HCT116 (cell line): ENCODE data around the gene MLC1. TPM values are rescaled to one million over a fixed set of nuclear protein-coding genes. Genes with fewer than 3 reads are reported as not detected.
A peak's percentile ranks its signal among the peaks of the same experiment; 100 is the strongest.

ENCODE experiments used
- ATAC-seq: fragments of 200-7000 bp; cut with Tn5 transposase; 2 replicates; pipeline ENCODE4 v1.9.1; 2020; ENCODE audit warnings: mild to moderate bottlenecking, moderate library complexity
- BruUV-seq: library from RNA; stranded (reverse); fragments of 400-500 nt; replicated peaks from 2 replicates; lab custom pipeline; 2021; lab: Mats Ljungman, UMichigan
- CTCF ChIA-PET: fragments of 300-600 bp; sonication (Branson Sonifier 250); formaldehyde crosslinking; loops from one replicate; lab custom pipeline; 2021; ENCODE audit warnings: antibody characterized with exemption; lab: Charles Lee
- POLR2A ChIA-PET: fragments of 300-600, 350-600 bp; sonication (Branson Sonifier 250); formaldehyde crosslinking; loops from one replicate; lab custom pipeline; 2021; ENCODE audit warnings: antibody characterized with exemption; lab: Charles Lee
- RAD21 ChIA-PET, 2 experiments: fragments of 300-600 bp; sonication (Branson Sonifier 250); formaldehyde crosslinking; loops; one replicate each; lab custom pipeline; 2023; ENCODE audit warnings: low total read pairs in 2 of 2; ENCODE audit not compliant: uncharacterized antibody in 2 of 2, unreplicated experiment in 2 of 2, low non-redundant PET in 1 of 2; lab: Charles Lee
- DNase-seq: peaks from one replicate; pipeline ENCODE4 v3.0.0-alpha.2; 2010; ENCODE audit warnings: low read depth, low spot score
- H2AFZ ChIP-seq: fragments of 200-600 bp; shearing (Covaris generic), sonication (generic); 2 replicates; pipeline ENCODE4 v1.6.1; 2017; ENCODE audit warnings: low read depth, mixed run types, mixed read lengths, antibody characterized with exemption, low read length; ENCODE audit not compliant: poor library complexity, severe bottlenecking
- H3K27ac ChIP-seq: 2 replicates; pipeline ENCODE4 v1.5.1; 2012; ENCODE audit warnings: low read depth, low read length
- H3K27me3 ChIP-seq: fragments of 200-600 bp; sonication (generic); 2 replicates; pipeline ENCODE4 v1.6.1; 2016; ENCODE audit warnings: mixed run types, low read length, mixed read lengths; ENCODE audit not compliant: insufficient read depth
- H3K36me3 ChIP-seq, 2 experiments: fragments of 200-500 bp in 1 of 2; fragments of 200-600 bp in 1 of 2; sonication (Bioruptor generic) in 1 of 2; sonication (generic) in 1 of 2; 2 replicates each; pipeline versions ENCODE4 v1.5.1 to v1.6.1; 2014 to 2016; ENCODE audit warnings: low read length in 2 of 2, inconsistent platforms in 1 of 2, mixed read lengths in 1 of 2, mixed run types in 1 of 2; ENCODE audit not compliant: insufficient read depth in 2 of 2, control insufficient read depth in 1 of 2
- H3K4me1 ChIP-seq, 2 experiments: fragments of 200-600 bp in 1 of 2; sonication (generic) in 1 of 2; 2 replicates each; pipeline versions ENCODE4 v1.5.1 to v1.6.1; 2012 to 2017; ENCODE audit warnings: low read length in 2 of 2, inconsistent platforms in 1 of 2, mild to moderate bottlenecking in 1 of 2, mixed read lengths in 1 of 2, mixed run types in 1 of 2, moderate library complexity in 1 of 2; ENCODE audit not compliant: insufficient read depth in 2 of 2, control insufficient read depth in 1 of 2
- H3K4me2 ChIP-seq: fragments of 200-600 bp; sonication (generic); 2 replicates; pipeline ENCODE4 v1.6.1; 2017; ENCODE audit warnings: mixed run types, low read length, mixed read lengths
- H3K4me3 ChIP-seq, 2 experiments: fragments of 200-600 bp in 1 of 2; sonication (generic) in 1 of 2; replicated peaks in 1 of 2; 2 replicates each; pipeline ENCODE4 v1.5.1; 2011 to 2016; ENCODE audit warnings: low read length in 2 of 2, control low read depth in 1 of 2, low read depth in 1 of 2, mild to moderate bottlenecking in 1 of 2, mixed read lengths in 1 of 2, mixed run types in 1 of 2
- H3K79me2 ChIP-seq: fragments of 200-600 bp; sonication (generic); 2 replicates; pipeline ENCODE4 v1.6.1; 2017; ENCODE audit warnings: mild to moderate bottlenecking, mixed run types, low read length, moderate library complexity, mixed read lengths; ENCODE audit not compliant: insufficient read depth
- H3K9ac ChIP-seq: fragments of 200-600 bp; sonication (generic); 2 replicates; pipeline ENCODE4 v1.6.1; 2016; ENCODE audit warnings: low read length, mixed read lengths
- H3K9me2 ChIP-seq: fragments of 200-600 bp; sonication (generic), shearing (Covaris generic); 2 replicates; pipeline ENCODE4 v1.6.1; 2017; ENCODE audit warnings: mixed run types, mild to moderate bottlenecking, moderate library complexity; ENCODE audit not compliant: insufficient read depth
- H3K9me3 ChIP-seq, 2 experiments: fragments of 200-500 bp in 1 of 2; fragments of 200-600 bp in 1 of 2; sonication (Bioruptor generic) in 1 of 2; sonication (generic) in 1 of 2; 2 replicates each; pipeline ENCODE4 v1.6.1; 2014 to 2017; ENCODE audit warnings: low read length in 2 of 2, mixed read lengths in 2 of 2, inconsistent platforms in 1 of 2, low read depth in 1 of 2, mild to moderate bottlenecking in 1 of 2, mixed run types in 1 of 2, moderate library complexity in 1 of 2; ENCODE audit not compliant: control insufficient read depth in 1 of 2, insufficient read depth in 1 of 2
- H4K20me1 ChIP-seq: fragments of 200-600 bp; sonication (generic), shearing (Covaris generic); 2 replicates; pipeline ENCODE4 v1.6.1; 2017; ENCODE audit warnings: mixed run types, mild to moderate bottlenecking, moderate library complexity; ENCODE audit not compliant: insufficient read depth
- CEBPB ChIP-seq: IDR thresholded peaks from 2 replicates; pipeline ENCODE4 v1.6.1; 2012; ENCODE audit warnings: low read depth
- CTCF ChIP-seq, 3 experiments: fragments of 200-600 bp in 1 of 3; sonication (generic) in 1 of 3; IDR thresholded peaks in 2 of 3; conservative IDR thresholded peaks in 1 of 3; 2 replicates each; pipeline ENCODE4 v1.5.1; 2012 to 2017; ENCODE audit warnings: low read depth in 2 of 3, low read length in 2 of 3, antibody characterized with exemption in 1 of 3, borderline replicate concordance in 1 of 3, control low read depth in 1 of 3, mild to moderate bottlenecking in 1 of 3, mixed read lengths in 1 of 3, mixed run types in 1 of 3, moderate library complexity in 1 of 3; ENCODE audit not compliant: insufficient read depth in 1 of 3
- EGR1 ChIP-seq: IDR thresholded peaks from 2 replicates; pipeline ENCODE4 v1.6.1; 2012; ENCODE audit warnings: low read depth
- EZH2 ChIP-seq: fragments of 200-600 bp; sonication (generic); IDR thresholded peaks from 2 replicates; pipeline ENCODE4 v1.6.1; 2017; ENCODE audit warnings: antibody characterized with exemption, mixed run types
- RAD21 ChIP-seq: IDR thresholded peaks from 2 replicates; pipeline ENCODE4 v1.6.1; 2012; ENCODE audit warnings: low read depth, mild to moderate bottlenecking
- SIN3A ChIP-seq: IDR thresholded peaks from 2 replicates; pipeline ENCODE4 v1.6.1; 2012; ENCODE audit warnings: low read depth
- SP1 ChIP-seq: IDR thresholded peaks from 2 replicates; pipeline ENCODE4 v1.6.1; 2012; ENCODE audit warnings: low read depth
- SRF ChIP-seq: IDR thresholded peaks from 2 replicates; pipeline ENCODE4 v1.6.1; 2012; ENCODE audit warnings: low read depth
- TCF7L2 ChIP-seq: IDR thresholded peaks from 2 replicates; pipeline ENCODE4 v1.7.0; 2011; ENCODE audit warnings: borderline replicate concordance, inconsistent platforms; ENCODE audit not compliant: insufficient read depth, insufficient read length; ENCODE audit errors: extremely low read depth
- YY1 ChIP-seq: IDR thresholded peaks from 2 replicates; pipeline ENCODE4 v1.6.1; 2011; ENCODE audit warnings: low read length, low read depth, moderate library complexity, mild to moderate bottlenecking; ENCODE audit not compliant: insufficient replicate concordance; ENCODE audit errors: extremely low read depth
- ZFX ChIP-seq: fragments of 450-650 bp; IDR thresholded peaks from 2 replicates; pipeline ENCODE4 v1.6.1; 2017
- ZNF274 ChIP-seq: fragments of 200-500 bp; sonication (Bioruptor generic); IDR thresholded peaks from 2 replicates; pipeline ENCODE4 v1.6.1; 2014; ENCODE audit warnings: mild to moderate bottlenecking, low read depth, low read length, inconsistent platforms
- intact Hi-C: fragments of 100-400 bp; cut with micrococcal nuclease; formaldehyde crosslinking; loops from 2 replicates; pipeline ENCODE4 v1.10.0; 2022
- total RNA-seq: library from RNA; stranded (reverse); gene quantifications from one replicate; pipeline ENCODE4 v1.2.1, GENCODE V29; 2021; ENCODE audit not compliant: unreplicated experiment
- TF ChIP-seq, protein P1 (sequence below): IDR thresholded peaks from 2 replicates; pipeline ENCODE4 v1.6.1; 2012
- TF ChIP-seq, protein P2 (sequence below): IDR thresholded peaks from 2 replicates; pipeline ENCODE4 v1.6.1; 2011; ENCODE audit warnings: mild to moderate bottlenecking, low read length, moderate library complexity; ENCODE audit not compliant: insufficient replicate concordance; ENCODE audit errors: extremely low read depth

MLC1 gene
- total RNA-seq, 1 experiment from 2014 or later: not detected

DNA sequence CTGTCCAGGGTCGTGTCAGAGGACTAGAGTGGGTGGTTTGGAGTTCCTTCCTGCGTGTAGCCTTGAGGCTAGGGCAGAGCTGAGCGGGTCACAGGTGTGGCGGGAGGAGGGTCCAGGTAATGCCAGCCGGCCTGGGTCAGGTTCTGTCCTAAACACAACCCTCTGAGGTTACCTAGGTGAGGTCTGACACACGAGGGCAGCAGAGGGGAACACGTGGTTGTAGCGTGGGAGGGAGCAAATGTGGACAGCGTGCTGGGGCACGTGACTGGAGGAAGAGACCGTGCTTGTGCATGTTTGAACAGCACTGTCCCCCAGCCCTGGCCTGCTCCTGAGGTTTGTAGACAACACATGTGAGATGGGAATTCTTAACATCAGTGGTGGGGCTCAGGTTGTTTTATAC, 17.7 kb upstream of the MLC1 start:
- no peak overlapping the region for H3K27ac ChIP-seq
- DNase-seq (peak; percentile 6), ATAC-seq (peak; percentile 87)
- no peaks in the 10 kb centered on the region for H3K79me2 ChIP-seq
- ChIA-PET RAD21 (no interaction called here), POLR2A (interaction anchor here (1.6 kb wide), 1 partner anchor 11 kb away, joined by 6 read pairs; no protein-coding TSS in a partner anchor), CTCF (no interaction called here)
- no peaks in the 10 kb centered on the region for H3K36me3 ChIP-seq
- peaks cover 0 to 9% of the 10 kb centered on the region in 2 experiments; a peak in 1 of 4 replicates for H3K4me1 ChIP-seq
- BruUV-seq: no TSS peak
- H4K20me1 ChIP-seq: no peaks in the 10 kb centered on the region
- no peaks in the 10 kb centered on the region for H3K9me3 ChIP-seq
- no peaks in the 10 kb centered on the region for H3K27me3 ChIP-seq
- intact Hi-C loops: no loop called here
- TF ChIP-seq CEBPB (no peak), RAD21 (0 out of 2 replicates have a peak, but pooled peaks have one; percentile 14)
- TF ChIP-seq, protein P1, sequence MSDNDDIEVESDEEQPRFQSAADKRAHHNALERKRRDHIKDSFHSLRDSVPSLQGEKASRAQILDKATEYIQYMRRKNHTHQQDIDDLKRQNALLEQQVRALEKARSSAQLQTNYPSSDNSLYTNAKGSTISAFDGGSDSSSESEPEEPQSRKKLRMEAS: peak; percentile 88
- TF ChIP-seq, all 23 proteins: peak for 2
- no peak overlapping the region for H3K9ac ChIP-seq
- H3K4me2 ChIP-seq: no peak overlapping the region
- H3K9me2 ChIP-seq: no peaks in the 10 kb centered on the region
- no peak overlapping the region for H3K4me3 ChIP-seq
- H2AFZ ChIP-seq: no peak overlapping the region

DNA sequence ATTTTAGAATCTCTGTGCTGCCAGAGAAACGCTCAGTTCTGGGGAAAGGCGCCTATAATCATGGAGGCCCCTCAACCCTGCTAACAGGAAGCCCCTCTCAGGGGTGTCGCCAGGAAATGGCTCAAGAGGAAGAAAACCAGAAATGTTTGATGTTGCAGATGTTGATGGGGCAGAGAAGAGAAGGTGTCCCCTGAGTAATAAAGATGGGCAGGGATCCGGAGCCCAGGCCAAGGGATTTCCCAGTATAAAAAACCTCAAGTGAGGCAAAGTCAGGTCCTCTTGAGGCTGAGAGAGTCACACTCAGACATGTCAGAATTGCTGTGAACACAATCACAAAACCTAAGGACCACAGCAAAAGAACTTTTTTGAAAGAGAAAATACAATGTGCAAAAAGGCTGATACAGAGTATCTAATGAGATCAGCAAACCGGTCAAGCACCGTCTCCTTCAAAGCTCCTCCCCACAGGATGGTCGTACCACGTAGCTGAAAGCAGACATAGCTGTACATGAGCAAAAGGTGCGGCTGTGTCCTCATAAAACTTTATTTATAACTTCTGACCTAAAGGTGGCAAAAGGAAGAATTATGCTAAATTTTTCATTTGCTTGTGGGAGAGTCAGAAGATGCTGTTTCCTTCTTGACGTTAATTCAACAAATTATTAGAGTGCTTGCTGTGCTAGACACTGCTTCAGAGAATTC, 16.8 kb upstream of the MLC1 start:
- intact Hi-C loops: no loop called here
- H2AFZ ChIP-seq: no peak overlapping the region
- ChIA-PET RAD21 (interaction anchor here in 1 of 2 experiments (0.7 kb wide), 1 partner anchor 72 kb away, joined by 3 read pairs; no protein-coding TSS in a partner anchor), POLR2A (no interaction called here), CTCF (no interaction called here)
- H3K9me3 ChIP-seq: no peaks in the 10 kb centered on the region
- no peak for DNase-seq
- H3K4me3 ChIP-seq: no peak overlapping the region
- no peak overlapping the region for H3K4me2 ChIP-seq
- H3K27me3 ChIP-seq: no peaks in the 10 kb centered on the region
- no peak for ATAC-seq
- H3K27ac ChIP-seq: no peak overlapping the region
- no TSS peak for BruUV-seq
- no peaks in the 10 kb centered on the region for H3K9me2 ChIP-seq
- H3K36me3 ChIP-seq: no peaks in the 10 kb centered on the region
- H3K9ac ChIP-seq: no peak overlapping the region
- no peaks in the 10 kb centered on the region for H4K20me1 ChIP-seq
- peaks cover 0 to 9% of the 10 kb centered on the region in 2 experiments; a peak in 1 of 4 replicates for H3K4me1 ChIP-seq
- H3K79me2 ChIP-seq: no peaks in the 10 kb centered on the region
- no peak for TF ChIP-seq EGR1
- TF ChIP-seq YY1: no peak
- no peak for TF ChIP-seq TCF7L2
- no peak for TF ChIP-seq EZH2
- TF ChIP-seq, protein P2, sequence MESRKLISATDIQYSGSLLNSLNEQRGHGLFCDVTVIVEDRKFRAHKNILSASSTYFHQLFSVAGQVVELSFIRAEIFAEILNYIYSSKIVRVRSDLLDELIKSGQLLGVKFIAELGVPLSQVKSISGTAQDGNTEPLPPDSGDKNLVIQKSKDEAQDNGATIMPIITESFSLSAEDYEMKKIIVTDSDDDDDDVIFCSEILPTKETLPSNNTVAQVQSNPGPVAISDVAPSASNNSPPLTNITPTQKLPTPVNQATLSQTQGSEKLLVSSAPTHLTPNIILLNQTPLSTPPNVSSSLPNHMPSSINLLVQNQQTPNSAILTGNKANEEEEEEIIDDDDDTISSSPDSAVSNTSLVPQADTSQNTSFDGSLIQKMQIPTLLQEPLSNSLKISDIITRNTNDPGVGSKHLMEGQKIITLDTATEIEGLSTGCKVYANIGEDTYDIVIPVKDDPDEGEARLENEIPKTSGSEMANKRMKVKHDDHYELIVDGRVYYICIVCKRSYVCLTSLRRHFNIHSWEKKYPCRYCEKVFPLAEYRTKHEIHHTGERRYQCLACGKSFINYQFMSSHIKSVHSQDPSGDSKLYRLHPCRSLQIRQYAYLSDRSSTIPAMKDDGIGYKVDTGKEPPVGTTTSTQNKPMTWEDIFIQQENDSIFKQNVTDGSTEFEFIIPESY: no peak
- TF ChIP-seq SRF: no peak
- no peak for TF ChIP-seq ZFX
- no peak for TF ChIP-seq SP1
- no peak for TF ChIP-seq CTCF (IDR thresholded peaks at IDR 0.05 in 2 of 3, conservative IDR thresholded peaks at IDR 0.05 in 1 of 3; ENCODE audit: borderline replicate concordance in 1 of 3, insufficient read depth in 1 of 3, low read depth in 2 of 3, low read length in 2 of 3)
- TF ChIP-seq ZNF274: no peak
- TF ChIP-seq, protein P1: no peak
- TF ChIP-seq SIN3A: no peak
